ENCODE data around the gene PLK5. TPM values are rescaled to one million over a fixed set of nuclear protein-coding genes. Genes with fewer than 3 reads are reported as not detected.
A peak's percentile ranks its signal among the peaks of the same experiment; 100 is the strongest.
"Not testable (repeated sequence)": the region's sequence is repeated elsewhere in the genome, so short reads cannot be mapped to it uniquely, and the experiment has no call there.

PLK5 gene
- total and polyA plus RNA-seq, 9 donors, result 0.08 to 1.9 (median 0.31) TPM

DNA sequence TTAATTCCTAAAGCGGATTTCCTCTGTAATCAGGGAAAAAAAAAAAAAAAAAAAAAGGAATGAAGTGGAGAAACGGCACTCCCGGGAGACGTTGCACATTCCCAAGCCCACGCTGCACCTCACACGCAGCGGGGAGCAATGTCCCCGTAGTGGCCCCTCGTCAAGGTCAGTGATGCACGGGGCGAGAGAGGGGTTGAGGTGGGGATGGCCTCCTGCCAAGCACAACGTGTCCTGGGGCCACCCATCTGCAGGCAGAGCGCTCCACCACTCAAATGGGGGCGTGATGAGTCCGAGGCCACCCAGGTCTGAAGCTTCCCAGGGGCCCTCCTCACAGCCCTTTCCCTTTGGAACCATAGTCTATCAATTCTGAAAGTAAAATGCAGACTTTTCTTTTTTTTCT lies 15.1 kb downstream of the PLK5 start:
- Histone ChIP-seq H3K27ac (ENCODE audit: low read length) (no peak overlapping the region), H3K4me3 (ENCODE audit: low read length) (no peak overlapping the region), H3K4me1 (ENCODE audit: control insufficient read depth, insufficient read depth, low read length) (peaks cover 13% of the 10 kb centered on the region), H3K27me3 (ENCODE audit: control insufficient read depth, insufficient read depth, low read length) (peaks cover 14% of the 10 kb centered on the region), H3K36me3 (ENCODE audit: control insufficient read depth, insufficient read depth, low read length) (no peaks in the 10 kb centered on the region), H3K9me3 (replicated peaks; ENCODE audit: control insufficient read depth, low read depth, low read length) (no peaks in the 10 kb centered on the region)
- 30% methylated on average over 4 of the region's 15 CpGs for WGBS (ENCODE audit: insufficient coverage)
- DNase-seq, result peak; percentile 29

- not testable (repeated sequence) for H3K4me3 ChIP-seq (ENCODE audit: low read length); H3K9me3 ChIP-seq (replicated peaks; ENCODE audit: control insufficient read depth, low read depth, low read length); H3K36me3 ChIP-seq (ENCODE audit: control insufficient read depth, insufficient read depth, low read length); DNase-seq; H3K27ac ChIP-seq (ENCODE audit: low read length)
- Histone ChIP-seq H3K27me3 (ENCODE audit: control insufficient read depth, insufficient read depth, low read length) (peaks cover 14% of the 10 kb centered on the region), H3K4me1 (ENCODE audit: control insufficient read depth, insufficient read depth, low read length) (peaks cover 13% of the 10 kb centered on the region)
- no CpG with 5 or more reads among the region's 11 CpGs for WGBS (ENCODE audit: insufficient coverage)
Measured at GRCh38 chr19:1539749-1540148, 15.9 kb downstream of the PLK5 start.

- Histone ChIP-seq H3K36me3 (ENCODE audit: control insufficient read depth, insufficient read depth, low read length) (no peaks in the 10 kb centered on the region), H3K9me3 (replicated peaks; ENCODE audit: control insufficient read depth, low read depth, low read length) (no peaks in the 10 kb centered on the region), H3K27me3 (ENCODE audit: control insufficient read depth, insufficient read depth, low read length) (peaks cover 13% of the 10 kb centered on the region), H3K4me1 (ENCODE audit: control insufficient read depth, insufficient read depth, low read length) (peaks cover 13% of the 10 kb centered on the region), H3K4me3 (ENCODE audit: low read length) (no peak overlapping the region), H3K27ac (ENCODE audit: low read length) (peak overlapping the region; percentile 69)
- DNase-seq, result peak; percentile 92
- whole genome bisulfite sequencing (ENCODE audit: insufficient coverage), result 7% methylated on average over 11 of the region's 17 CpGs
Measured at GRCh38 chr19:1540365-1540925, 16.6 kb downstream of the PLK5 start.

DNA sequence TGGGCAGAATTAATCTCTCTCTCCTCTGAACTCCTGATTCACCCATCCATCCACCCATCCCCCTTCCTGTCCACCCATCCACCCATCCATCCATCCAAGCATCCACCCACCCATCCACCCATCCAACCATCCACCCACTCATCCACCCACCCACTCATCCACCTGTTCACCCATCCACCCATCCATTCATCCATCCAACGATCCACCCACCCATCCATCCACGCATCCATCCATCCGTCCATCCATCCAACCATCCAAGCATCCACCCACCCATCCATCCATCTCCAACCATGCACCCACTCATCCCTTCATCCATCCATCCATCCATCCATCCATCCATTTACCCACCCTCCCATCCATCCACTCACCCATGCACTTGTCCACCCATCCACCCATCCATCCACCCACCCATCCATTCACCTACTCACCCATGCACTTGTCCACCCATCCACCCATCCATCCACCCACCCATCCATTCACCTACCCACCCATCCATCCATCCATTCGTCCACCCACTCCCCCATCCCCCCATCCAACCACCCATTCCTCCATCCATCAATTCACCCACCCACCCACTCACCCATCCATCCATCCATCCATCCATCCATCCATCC lies 25.6 kb downstream of the PLK5 start:
- DNase-seq, result no peak
- H3K27me3 ChIP-seq (ENCODE audit: control insufficient read depth, insufficient read depth, low read length), result peaks cover 7% of the 10 kb centered on the region
- no peaks in the 10 kb centered on the region for H3K9me3 ChIP-seq (replicated peaks; ENCODE audit: control insufficient read depth, low read depth, low read length)
- 94% methylated on average over 4 of the region's 4 CpGs for WGBS (ENCODE audit: insufficient coverage)
- H3K27ac ChIP-seq (ENCODE audit: low read length), result no peak overlapping the region
- peaks cover 5% of the 10 kb centered on the region for H3K36me3 ChIP-seq (ENCODE audit: control insufficient read depth, insufficient read depth, low read length)
- H3K4me3 ChIP-seq (ENCODE audit: low read length), result no peak overlapping the region
- peaks cover 5% of the 10 kb centered on the region for H3K4me1 ChIP-seq (ENCODE audit: control insufficient read depth, insufficient read depth, low read length)

DNA sequence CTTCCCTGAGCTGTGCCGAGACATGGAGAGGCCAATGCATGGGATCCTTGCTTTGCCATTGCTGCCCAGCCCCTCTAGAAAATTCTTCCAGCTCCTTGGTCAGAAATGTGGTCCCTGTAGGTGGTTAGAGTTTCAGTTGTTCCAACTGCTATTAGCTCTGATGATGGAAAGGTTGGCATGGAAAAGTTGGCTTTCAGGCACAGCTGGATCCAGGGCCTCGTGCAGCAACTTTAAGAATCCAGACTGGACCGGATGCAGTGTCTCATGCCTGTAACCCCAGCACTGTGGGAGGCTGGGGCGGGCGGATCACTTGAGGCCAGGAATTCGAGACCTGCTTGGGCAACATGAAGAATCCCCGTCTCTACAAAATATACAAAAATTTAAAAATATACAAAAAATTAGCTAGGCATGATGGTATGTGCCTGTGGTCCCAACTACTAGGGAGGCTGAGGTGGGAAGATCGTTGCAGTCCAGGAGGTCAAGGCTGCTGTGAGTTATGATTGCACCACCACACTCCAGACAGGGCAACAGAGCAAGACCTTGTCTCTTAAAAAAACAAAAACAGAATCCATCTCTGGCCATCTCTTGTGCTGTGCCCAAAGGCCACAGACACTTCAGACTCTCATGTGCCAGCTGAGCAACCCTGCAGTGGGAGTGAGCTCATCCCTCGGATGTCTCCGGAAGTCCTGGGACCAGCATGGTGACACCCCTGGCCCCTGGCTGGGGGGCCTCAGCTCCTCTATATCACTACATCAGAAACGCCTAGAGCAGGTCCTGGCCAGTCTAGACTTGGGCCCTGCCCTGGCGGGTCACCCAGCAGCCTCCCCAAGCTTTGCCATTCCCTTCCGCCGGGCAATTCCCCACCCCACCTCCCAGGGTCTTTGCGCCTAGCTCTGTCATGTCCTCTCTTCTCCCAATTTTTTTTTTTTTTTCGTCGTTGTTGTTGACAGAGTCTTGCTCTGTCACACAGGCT lies 27.5 kb downstream of the PLK5 start:
- 78% methylated on average over 9 of the region's 17 CpGs for WGBS (ENCODE audit: insufficient coverage)
- peaks cover under 1% of the 10 kb centered on the region for H3K4me1 ChIP-seq (ENCODE audit: control insufficient read depth, insufficient read depth, low read length)
- no peak for DNase-seq
- H3K9me3 ChIP-seq (replicated peaks; ENCODE audit: control insufficient read depth, low read depth, low read length), result no peaks in the 10 kb centered on the region
- H3K36me3 ChIP-seq (ENCODE audit: control insufficient read depth, insufficient read depth, low read length), result peaks cover 9% of the 10 kb centered on the region
- H3K27ac ChIP-seq (ENCODE audit: low read length), result no peak overlapping the region
- no peak overlapping the region for H3K4me3 ChIP-seq (ENCODE audit: low read length)
- H3K27me3 ChIP-seq (ENCODE audit: control insufficient read depth, insufficient read depth, low read length), result no peaks in the 10 kb centered on the region

DNA sequence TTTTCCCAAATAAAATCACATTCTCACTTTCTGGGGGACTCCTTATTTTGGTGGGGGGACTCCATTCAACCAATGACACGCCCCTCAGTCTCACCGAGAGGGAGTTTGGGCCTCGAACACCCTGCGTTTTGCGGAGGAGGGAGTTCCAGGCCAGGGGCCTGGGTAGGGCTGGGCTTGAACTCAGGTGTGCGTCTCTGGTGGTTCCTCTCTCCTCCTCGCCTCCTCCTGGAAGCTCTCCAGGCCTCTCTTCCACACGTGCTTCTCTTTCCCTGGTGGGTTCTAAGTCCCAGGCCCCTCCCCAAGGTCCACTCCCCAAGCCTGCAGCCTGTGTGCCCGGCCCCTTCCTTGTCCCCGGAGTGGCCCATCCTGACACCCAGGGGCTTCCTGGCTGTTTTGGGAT lies 29.5 kb downstream of the PLK5 start:
- DNase-seq, result no peak
- no peaks in the 10 kb centered on the region for H3K27me3 ChIP-seq (ENCODE audit: control insufficient read depth, insufficient read depth, low read length)
- no peaks in the 10 kb centered on the region for H3K4me1 ChIP-seq (ENCODE audit: control insufficient read depth, insufficient read depth, low read length)
- H3K4me3 ChIP-seq (ENCODE audit: low read length), result no peak overlapping the region
- 71% methylated on average over 8 of the region's 10 CpGs for WGBS (ENCODE audit: insufficient coverage)
- H3K27ac ChIP-seq (ENCODE audit: low read length), result no peak overlapping the region
- no peaks in the 10 kb centered on the region for H3K9me3 ChIP-seq (replicated peaks; ENCODE audit: control insufficient read depth, low read depth, low read length)
- peaks cover 16% of the 10 kb centered on the region for H3K36me3 ChIP-seq (ENCODE audit: control insufficient read depth, insufficient read depth, low read length)

- H3K27ac ChIP-seq (ENCODE audit: low read length), result no peak overlapping the region
- H3K4me1 ChIP-seq (ENCODE audit: control insufficient read depth, insufficient read depth, low read length), result no peaks in the 10 kb centered on the region
- no peak overlapping the region for H3K4me3 ChIP-seq (ENCODE audit: low read length)
- no peaks in the 10 kb centered on the region for H3K27me3 ChIP-seq (ENCODE audit: control insufficient read depth, insufficient read depth, low read length)
- 80% methylated on average over 6 of the region's 24 CpGs for WGBS (ENCODE audit: insufficient coverage)
- H3K36me3 ChIP-seq (ENCODE audit: control insufficient read depth, insufficient read depth, low read length), result peaks cover 16% of the 10 kb centered on the region
- H3K9me3 ChIP-seq (replicated peaks; ENCODE audit: control insufficient read depth, low read depth, low read length), result no peaks in the 10 kb centered on the region
- no peak for DNase-seq
Measured at GRCh38 chr19:1554968-1555367, 31.1 kb downstream of the PLK5 start.

DNA sequence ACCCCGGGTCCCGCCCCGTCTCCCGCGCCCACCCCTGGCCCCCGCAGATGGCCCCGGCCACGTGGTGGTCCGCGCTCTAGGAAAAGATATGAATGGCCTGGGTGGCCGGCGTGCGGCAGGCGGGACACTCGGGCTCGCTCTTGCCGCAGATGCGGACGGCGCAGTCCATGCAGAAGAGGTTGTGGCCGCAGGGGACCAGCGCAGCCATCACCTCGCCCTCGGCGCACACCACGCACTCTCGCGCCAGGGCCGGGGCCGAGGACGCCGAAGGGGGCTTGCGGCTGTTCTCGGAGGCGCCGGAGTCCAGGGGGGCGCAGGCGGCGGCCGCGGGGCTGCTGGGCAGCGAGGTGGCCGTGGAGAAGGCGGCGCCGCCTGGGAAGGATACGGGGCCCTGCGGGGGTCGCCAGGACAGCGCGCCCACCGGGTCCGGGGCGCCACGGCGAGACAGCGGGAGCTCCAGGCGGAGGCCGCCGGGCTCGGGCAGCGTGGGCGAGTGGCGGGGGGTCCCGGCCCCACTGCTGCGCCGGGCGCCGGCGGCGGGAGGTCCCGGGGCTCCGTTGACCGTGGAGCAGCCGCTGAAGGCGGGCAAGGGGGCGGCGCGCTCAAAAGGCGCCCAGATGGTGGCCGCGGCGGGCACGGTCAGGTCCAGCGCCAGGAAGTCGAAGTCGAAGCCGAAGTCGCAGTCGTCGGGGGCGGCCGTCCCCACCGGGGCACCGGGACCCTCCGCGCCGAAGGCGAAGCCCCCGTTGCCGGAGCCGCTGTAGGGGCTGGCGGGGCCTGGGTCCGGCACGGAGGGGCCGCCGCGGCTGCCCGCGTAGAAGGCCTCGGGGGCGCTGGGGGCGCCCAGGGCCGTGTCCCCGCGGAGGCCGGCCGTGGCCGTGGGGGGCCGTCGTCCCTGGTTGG lies 31.9 kb downstream of the PLK5 start:
- Histone ChIP-seq H3K36me3 (ENCODE audit: control insufficient read depth, insufficient read depth, low read length) (peaks cover 20% of the 10 kb centered on the region), H3K27ac (ENCODE audit: low read length) (no peak overlapping the region), H3K4me1 (ENCODE audit: control insufficient read depth, insufficient read depth, low read length) (peaks cover 4% of the 10 kb centered on the region), H3K27me3 (ENCODE audit: control insufficient read depth, insufficient read depth, low read length) (no peaks in the 10 kb centered on the region), H3K4me3 (ENCODE audit: low read length) (no peak overlapping the region), H3K9me3 (replicated peaks; ENCODE audit: control insufficient read depth, low read depth, low read length) (no peaks in the 10 kb centered on the region)
- no peak for DNase-seq
- WGBS (ENCODE audit: insufficient coverage), result 94% methylated on average over 109 of the region's 121 CpGs

- H3K36me3 ChIP-seq (ENCODE audit: control insufficient read depth, insufficient read depth, low read length), result peaks cover 24% of the 10 kb centered on the region
- DNase-seq, result no peak
- WGBS (ENCODE audit: insufficient coverage), result 94% methylated on average over 62 of the region's 66 CpGs
- H3K27me3 ChIP-seq (ENCODE audit: control insufficient read depth, insufficient read depth, low read length), result no peaks in the 10 kb centered on the region
- no peaks in the 10 kb centered on the region for H3K9me3 ChIP-seq (replicated peaks; ENCODE audit: control insufficient read depth, low read depth, low read length)
- no peak overlapping the region for H3K27ac ChIP-seq (ENCODE audit: low read length)
- no peak overlapping the region for H3K4me3 ChIP-seq (ENCODE audit: low read length)
- peaks cover 10% of the 10 kb centered on the region for H3K4me1 ChIP-seq (ENCODE audit: control insufficient read depth, insufficient read depth, low read length)
Measured at GRCh38 chr19:1556390-1557070, 32.7 kb downstream of the PLK5 start.
